ENCODE data around the gene CFAP97D2. TPM values are rescaled to one million over a fixed set of nuclear protein-coding genes. Genes with fewer than 3 reads are reported as not detected.

The CFAP97D2 gene
- total RNA-seq, 1 donor from 2014 or later = not detected

GRCh38 chr13:114266241-114266640, 87.2 kb downstream of the CFAP97D2 start:
- no peak for DNase-seq (ENCODE audit: low read depth in 2 of 2)

- DNase-seq (ENCODE audit: low read depth in 2 of 2) = no peak
Measured at GRCh38 chr13:114268344-114269280, 89.6 kb downstream of the CFAP97D2 start.

GRCh38 chr13:114269281-114269770, 90.3 kb downstream of the CFAP97D2 start:
- no peak for DNase-seq (ENCODE audit: low read depth in 2 of 2)

Other genes starting within 250 kb of the CFAP97D2 start
- 0.13 TPM in 2 replicates for gene C13orf46, start 205.2 kb upstream of the CFAP97D2 start, total RNA-seq
- gene RASA3, start 46.6 kb upstream of the CFAP97D2 start, total RNA-seq = 30.7 and 33.9 TPM in 2 replicates
- 28.8 and 40.3 TPM in 2 replicates for gene CDC16, start 55.6 kb downstream of the CFAP97D2 start, total RNA-seq
- gene UPF3A, start 102.3 kb downstream of the CFAP97D2 start, total RNA-seq = 12.2 and 20.6 TPM in 2 replicates
- 6.4 and 9.6 TPM in 2 replicates for gene CHAMP1, start 135.2 kb downstream of the CFAP97D2 start, total RNA-seq